Hepatocyte (in vitro differentiated cells): Measurements from ENCODE around the gene NOS1AP.

Experiments used
- CTCF ChIP-seq: fragments of 200-600 bp; sonication (generic); IDR thresholded peaks from 2 replicates; pipeline ENCODE4 v1.5.1; 2016; ENCODE audit warnings: antibody characterized with exemption, mild to moderate bottlenecking; ENCODE audit not compliant: poor library complexity
- EZH2 ChIP-seq: fragments of 200-600 bp; sonication (generic); IDR thresholded peaks from 2 replicates; pipeline ENCODE4 v1.6.1; 2016; ENCODE audit warnings: antibody characterized with exemption, mild to moderate bottlenecking, borderline replicate concordance
- EZH2phosphoT487 ChIP-seq: fragments of 200-600 bp; sonication (generic); IDR thresholded peaks from one replicate; pipeline ENCODE4 v1.6.1; 2018; ENCODE audit warnings: antibody characterized with exemption, mild to moderate bottlenecking, low read depth, moderate library complexity; ENCODE audit not compliant: unreplicated experiment, severe bottlenecking

- TF ChIP-seq CTCF: no peak
- no peak for TF ChIP-seq EZH2
- no peak for TF ChIP-seq EZH2phosphoT487
Observed at GRCh38 chr1:162180813-162181212, 111.3 kb downstream of the NOS1AP start.
